Measurements from ENCODE around the gene RCOR2.

- TF ChIP-seq CTCF (IDR thresholded peaks at IDR 0.05) = no peak
- no peak for TF ChIP-seq POLR2A (IDR thresholded peaks at IDR 0.05)
These were observed 23.8 kb upstream of the RCOR2 start for GRCh38 chr11:63940786-63941185.

Data from vagina (tissue), 2 donors.